HG03159 (cell line): ENCODE data around the gene SRBD1.

ENCODE experiments used
- ATAC-seq: cut with Tn5 transposase; IDR thresholded peaks from one replicate; pipeline ENCODE4 v1.9.1; 2021; ENCODE audit warnings: mild to moderate bottlenecking, moderate library complexity; ENCODE audit not compliant: unreplicated experiment

The SRBD1 gene

DNA sequence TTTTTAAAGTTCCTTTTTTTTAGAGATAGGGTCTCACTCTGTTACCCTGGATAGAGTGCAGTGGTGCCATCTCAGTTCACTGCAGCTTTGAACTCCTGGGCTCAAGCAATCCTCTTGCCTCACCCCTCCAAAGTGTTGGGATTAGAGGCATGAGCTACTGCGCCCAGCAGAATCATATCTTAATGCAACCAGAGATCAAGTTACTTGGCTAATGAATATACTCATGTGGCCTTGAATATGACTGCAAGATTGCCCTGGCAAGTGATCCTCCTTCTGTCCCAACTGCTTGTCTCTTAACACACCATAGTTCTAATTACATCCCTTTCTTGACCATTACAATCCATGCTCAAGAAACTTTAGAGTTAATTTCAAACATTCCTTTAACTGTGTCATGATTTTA is 133.5 kb downstream of the SRBD1 start:
- ATAC-seq = no peak

DNA sequence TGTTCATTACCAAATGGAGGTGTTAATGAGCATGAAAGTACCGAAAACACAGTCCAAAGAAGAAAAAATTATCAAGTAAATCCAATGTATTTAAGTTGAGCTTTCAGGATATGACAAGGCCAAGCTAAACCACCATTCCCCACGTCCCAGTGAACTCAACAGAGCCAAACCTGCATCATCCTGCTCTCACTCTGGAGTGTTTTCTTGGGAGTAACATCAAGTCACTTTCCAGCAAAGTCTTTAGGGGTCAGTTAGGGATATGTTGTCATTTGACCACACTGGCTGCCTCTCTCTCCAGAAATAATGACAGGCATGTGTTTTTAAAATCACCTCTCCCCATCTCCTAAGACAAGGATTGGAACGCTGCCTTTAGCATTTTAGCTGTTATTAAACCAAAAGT is 140.5 kb downstream of the SRBD1 start:
- no peak for ATAC-seq

DNA sequence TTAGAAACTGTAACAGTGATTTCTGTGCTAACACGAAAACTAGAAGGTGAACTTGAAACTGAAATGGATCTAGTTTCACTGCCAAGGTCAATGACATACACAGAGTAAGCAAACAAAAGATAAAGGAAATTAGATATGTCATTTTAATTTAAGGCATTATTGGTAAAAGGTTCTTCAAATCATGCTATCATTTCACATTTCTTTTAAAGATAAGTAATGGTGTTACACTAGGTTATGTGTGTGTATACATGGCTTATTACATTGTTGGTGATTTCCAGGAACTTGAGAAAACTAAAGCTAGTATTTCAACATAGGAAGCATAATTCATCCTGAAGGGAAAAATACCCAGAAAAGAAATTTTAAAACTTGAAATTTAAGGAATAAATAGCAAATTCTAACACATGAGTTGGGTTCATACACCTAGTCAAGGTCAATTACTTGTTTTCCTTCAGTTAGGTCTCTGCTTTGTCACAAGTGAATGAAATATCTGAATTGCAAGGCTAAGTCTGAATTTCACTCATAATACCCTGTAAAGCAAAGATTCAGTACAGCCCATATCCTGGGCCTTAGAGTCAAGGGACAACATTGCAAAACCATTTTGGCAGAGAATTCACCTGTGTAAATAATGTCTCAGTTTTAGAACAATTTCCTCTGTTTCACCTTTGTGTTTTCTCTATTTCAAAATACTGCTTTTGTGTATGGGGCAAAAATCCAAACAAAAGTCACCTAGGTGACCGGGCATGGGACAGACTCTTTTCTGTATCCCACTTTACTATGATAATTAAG is 141.6 kb downstream of the SRBD1 start:
- ATAC-seq = no peak

DNA sequence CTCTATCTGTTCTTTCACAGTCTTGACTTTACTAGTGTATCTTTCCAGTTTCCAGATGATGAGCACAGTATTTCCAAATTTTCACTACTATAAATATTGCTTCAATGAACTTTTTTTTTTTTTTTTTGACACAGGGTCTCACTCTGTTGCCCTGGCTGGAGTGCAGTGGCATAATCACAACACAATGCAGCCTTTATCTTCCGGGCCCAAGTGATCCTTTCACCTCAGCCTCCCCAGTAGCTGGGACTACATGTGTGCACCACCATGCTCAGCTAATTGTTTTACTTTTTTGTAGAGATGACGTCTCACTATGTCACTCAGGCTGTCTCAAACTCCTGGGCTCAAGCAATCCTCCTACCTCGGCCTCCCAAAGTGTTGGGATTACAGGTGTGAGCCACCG is 142.8 kb downstream of the SRBD1 start:
- no peak for ATAC-seq

DNA sequence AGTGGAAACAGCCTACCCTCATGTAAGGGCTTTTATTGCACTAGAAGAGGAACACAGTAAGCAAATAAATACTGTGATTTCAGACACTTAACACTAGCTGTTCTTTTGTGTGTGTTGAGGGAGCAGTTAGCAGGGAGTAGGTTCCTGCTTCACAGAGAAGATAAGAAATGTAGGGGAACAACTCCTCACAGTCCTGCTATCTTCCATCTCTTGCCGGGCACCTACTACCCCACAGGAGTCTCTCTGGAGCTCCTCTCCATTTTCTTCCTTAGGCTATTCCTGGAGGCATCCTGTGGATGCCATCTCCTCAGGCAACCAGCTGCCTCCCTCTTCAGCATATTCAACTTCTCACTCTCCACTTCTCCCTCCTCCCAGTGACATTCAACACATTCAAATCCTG is 145.0 kb downstream of the SRBD1 start:
- no peak for ATAC-seq

DNA sequence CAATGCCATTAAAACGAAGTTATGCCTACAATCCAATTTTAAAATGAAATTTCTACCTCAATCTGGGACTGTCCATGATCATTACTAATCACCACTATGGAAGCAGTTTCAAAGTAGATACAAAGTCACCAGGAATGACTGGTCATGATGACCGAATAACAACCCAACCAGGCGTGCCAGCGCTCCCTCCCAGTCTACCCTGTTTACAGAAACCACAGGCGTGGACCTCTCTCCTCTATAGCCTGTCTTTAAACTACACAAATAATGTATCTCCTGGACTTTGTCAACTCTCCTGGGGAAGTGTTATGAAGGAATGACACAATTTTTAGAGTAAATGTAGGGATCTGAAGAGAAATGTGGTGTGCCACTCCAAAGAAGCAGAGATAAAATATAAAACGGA is 150.2 kb downstream of the SRBD1 start:
- ATAC-seq = no peak

DNA sequence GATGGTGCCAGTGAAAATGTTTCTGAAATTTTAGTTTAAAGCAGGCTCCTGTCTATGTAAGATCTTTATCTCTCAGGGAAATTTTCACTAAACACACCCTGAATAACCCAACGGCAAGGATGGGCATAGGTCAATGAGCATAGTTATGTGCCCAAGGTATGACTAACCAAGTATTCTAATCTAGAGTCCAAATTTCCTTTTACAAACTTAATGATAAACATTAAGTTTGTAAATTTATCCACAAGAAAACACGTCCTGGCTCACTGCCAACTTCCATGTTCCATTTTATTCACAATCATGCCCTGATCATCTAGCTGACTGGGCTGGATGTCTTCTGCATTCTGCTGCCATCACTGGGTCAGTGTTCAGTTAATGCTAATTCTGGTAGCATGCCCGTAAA is 151.2 kb downstream of the SRBD1 start:
- no peak for ATAC-seq

DNA sequence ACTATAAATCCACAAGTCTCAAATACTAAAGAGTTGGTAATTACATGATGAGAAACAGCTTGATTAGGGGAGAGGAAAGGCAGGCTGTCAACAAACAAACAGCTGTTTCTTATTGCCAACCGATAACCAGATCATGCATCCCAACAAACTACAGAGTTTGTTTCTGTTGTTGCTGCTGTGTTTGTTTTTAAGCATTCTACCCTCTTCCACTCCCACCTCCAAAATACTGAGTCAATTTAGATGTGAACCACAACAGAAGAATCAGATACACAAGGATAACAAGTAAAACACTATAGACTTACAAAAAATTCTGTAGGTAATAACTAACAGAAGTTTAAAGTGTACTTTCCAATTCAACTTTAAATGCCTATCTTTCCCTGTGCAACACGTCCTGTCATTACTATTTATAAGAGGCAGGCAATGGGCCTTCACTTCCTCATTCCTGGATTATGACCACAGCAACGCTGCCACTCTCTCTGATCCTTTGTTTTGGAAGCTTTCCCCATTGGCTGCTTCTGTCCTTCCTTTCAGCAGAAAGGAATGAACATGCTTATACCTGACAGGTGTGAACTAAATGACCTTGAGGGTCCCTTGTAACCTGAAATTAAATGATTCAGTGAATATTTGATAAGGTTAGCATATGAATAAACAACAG is 152.0 kb downstream of the SRBD1 start:
- no peak for ATAC-seq

DNA sequence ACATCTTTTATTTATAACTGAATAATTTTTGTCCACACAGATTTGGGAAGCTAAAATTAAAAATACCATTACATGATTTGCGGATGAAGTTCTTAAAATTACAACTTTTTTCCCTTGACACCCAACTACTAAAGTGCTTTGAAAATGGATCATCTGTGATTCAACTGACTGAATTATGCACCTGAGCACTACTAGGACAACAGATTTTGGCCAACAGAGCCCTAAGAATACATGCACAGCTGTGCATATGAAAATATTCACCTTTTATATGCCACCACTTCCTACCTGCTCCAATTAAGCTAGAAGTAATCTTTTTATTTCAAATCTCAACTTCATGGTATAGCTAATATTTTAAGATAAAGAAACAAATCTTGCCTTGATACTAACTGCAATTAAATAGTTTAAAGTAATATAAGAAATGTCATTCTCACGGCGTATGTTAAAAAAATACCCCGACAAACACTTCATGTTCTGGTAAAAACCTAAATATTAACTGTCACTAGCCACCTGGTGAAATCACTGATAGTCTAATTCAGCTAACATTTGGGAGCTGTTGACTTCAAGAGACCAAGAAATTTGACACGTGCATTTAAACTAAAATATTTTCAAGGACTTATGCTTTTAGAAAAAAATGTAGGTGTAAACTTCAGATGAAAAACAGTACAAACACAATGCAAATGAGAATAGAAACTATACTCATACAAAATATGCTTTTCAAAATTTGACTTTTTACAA is 153.7 kb downstream of the SRBD1 start:
- no peak for ATAC-seq

DNA sequence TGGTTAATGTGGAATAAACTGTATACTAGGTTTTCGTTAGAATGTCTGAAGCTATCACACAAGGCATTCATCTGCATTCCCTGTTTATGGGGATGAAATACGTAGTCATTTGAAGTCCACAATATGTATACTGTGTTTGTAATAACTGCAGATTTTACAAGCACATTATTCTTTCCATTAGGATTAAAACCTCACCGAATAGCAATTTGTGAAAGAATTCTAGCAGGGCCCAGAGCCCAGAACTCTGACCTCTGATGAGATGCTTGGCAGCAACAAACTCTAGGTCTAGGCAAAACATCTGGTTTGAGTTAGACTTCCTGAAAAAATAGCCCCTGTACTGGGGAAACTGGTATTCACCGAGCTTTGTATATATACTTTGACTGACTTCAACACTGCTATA is 158.2 kb downstream of the SRBD1 start:
- no peak for ATAC-seq

DNA sequence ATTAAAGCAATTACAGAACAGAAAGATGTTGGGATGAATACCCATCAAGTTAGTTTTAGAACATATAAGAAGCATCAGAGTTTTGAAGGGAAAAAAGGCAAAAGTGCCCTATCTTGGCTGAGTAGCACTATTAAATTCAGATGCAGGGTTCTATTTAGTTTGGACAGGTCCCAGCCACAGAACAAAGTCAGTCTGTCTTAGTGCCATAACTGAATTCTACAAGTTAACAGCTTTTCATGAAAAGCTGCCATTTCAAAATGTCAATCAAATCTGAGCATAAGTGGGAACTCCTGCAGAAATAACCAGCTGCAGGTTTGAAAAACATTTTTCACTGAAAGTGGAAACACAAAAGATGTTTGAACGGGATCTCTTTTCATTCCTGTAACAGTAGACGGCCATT is 160.4 kb downstream of the SRBD1 start:
- ATAC-seq = no peak

DNA sequence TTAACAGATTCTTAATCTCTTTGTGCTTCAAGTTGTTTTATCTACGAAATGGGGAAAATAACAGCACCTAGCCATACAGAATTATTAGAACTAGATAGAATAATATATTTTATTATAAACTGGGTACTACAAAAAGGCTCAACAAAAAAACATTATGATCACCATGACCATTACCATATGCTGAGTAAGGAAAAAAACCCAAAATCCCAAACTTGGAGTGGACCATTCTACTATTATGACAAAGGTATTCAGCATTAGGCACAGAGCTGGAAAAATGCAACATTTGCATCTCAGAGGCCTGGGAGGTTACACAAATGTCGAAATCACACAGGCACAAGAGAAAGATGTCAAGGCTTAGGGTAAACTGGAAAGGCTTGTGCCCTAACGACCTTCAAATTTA is 162.8 kb downstream of the SRBD1 start:
- ATAC-seq = no peak

DNA sequence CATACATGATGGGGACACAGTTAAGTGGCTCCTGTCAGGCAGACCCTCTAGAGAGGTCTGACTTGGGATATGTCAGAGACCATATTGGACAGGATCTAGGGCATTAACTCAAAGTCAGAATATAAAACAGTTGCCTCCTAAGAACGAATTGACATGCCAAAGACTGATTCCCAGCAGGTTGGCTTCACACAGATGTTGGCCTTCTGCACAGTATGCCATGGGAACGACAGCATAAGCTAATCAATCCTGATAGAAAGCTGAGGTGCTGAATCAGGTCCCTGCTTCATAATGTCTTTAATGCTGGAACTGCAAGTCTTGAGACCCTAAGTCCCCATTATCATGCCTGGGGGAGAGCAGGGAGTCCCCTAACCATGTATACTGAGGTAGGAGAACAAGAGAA is 165.1 kb downstream of the SRBD1 start:
- no peak for ATAC-seq

DNA sequence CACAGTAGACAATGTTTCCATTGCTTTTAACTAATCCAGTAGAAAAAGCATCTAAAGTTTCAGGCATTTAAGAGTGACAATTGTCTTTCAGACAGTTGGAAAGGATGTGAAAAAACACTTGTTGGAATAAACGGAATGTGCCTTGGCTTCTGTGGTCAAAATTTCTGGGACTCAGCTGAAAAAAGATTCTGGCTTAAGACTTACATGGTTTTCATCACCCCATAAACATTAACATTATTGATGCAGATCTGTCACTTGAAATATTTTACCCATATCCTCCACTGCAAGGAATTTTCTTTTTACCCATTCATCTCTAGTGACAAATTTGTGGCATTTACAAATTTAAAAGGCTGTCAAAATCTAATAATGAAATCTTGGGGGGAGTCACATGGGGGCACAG is 166.0 kb downstream of the SRBD1 start:
- no peak for ATAC-seq

DNA sequence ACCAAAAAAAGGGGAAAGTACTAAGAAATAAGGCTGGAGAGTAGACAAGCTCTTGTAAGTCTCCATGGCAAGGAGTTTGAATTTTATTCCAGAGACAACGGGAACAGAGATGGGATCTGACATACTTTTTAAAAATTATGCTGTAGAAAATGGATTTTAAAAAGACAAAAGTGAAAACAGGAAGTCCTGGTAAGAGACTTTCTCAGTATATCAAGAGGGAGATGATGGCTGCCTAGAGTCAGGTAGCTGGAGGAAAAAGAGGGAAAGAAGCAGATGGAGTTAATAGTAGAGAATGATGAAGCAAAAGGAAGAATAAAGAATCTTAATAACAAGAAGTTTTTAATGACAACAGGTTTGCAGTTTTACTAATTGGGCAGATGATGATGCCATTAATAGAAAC is 168.1 kb downstream of the SRBD1 start:
- ATAC-seq = no peak

DNA sequence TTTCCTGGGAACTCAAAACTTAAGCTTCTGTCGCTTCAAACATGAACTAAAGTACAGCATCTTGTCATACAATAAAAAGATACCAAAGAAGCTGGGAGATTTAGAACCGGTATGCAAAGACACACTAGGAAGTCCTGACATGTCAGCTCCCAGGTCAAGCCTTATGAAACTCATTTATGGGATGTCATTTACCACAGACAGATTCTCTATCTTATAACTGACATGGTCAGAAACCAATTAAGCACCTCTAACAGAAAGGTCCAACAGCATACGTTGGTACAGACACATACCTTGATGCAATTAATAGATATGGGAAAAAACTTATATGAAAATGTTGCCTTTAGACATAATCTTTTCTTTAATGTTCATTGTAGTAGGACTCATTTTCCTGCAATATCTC is 169.0 kb downstream of the SRBD1 start:
- no peak for ATAC-seq

DNA sequence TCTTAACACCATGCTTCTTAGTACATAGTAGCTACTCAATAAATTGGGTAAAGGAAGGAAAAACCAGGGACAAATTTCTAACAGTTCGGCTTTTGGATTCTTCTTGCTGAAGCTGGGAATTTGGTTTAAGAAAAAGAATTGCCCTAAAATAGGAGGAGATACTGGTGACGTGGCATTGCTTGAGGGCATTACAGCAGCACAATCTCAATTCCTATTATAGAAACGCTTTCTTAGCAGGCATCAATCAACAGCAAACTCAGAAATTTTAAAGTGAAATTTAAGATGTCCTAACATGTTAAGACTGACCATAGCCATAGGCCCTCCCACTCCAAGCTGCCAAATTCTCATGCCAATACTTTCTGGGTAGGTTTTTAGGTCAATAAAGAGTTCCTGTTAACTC is 169.5 kb downstream of the SRBD1 start:
- no peak for ATAC-seq

DNA sequence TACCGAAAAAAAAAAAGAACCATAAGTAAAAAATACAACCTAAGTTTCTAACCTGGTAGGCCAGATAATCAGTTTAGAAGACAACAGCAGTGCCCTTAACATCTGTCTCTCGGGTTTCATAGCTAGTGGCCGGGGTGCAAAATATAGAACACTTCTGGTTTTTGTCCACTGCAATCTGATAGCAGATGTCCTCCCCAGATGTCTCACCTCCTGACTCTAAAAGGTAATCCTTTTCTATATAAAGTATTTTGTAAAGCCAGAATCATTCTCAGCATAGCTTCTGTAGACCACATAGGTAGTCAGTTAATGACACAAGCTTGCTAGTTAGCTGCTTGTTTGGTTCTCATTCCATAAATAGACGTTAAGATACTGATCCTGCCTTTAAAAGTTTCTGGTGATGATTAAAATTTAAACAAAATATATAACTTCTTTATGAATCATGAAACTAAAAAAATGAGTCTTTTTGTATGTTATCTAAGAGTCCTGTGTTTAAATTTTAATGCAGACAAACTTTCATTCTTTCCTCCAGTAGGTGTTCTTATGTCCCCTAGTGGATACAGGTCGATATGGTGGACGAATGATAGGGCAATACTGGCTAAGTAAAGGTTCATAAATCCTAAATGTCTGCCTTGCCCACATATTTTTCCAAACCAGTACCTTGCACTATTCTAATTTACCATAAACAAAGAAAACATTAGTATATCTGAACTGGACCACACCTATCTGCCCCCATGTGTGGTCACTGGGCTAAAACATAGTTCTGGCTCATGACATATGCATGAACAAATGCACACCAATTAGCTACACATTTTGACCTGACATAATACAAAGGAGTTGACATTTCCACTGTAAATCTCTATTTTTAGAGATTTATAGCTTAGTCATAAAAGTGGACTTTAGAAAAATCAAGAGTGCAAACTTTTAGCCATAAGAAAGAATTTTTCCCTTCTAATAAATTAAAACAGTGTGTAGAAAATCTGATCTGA is 171.0 kb downstream of the SRBD1 start:
- ATAC-seq = peak; percentile 75

DNA sequence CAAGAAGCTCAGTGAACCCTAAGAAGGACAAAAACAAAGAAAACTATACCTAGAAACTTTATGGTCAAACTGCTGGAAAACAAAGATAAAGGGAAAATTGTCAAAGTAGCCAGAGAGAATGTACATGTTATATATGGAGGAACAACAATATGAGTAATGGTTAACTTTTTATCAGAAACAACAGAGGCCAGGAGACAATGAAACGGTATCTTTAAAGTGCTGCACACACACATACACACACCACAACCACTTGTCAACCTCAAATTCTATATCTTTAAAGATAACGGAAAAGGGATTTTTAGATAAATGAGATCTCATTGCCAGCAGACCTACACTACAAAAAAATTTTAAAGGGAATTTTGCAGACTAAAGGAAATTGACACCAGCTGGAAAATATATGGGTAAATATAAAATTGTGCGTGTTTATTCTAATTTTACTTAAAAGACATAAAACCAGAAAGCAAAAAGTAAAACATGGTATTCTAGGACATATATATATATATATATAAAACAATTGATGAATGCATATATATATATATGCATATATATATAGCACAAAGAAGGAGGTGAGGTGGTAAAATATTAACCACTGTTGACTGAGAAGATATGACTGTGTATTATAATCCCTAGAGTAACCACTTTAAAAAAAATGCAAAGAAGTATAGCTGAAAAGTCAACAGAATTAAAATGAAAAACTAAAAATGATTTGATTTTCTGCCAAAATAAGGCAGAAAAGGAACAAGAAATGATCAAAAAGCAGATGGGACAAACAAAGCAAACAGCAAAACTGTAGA is 172.0 kb downstream of the SRBD1 start:
- peak; percentile 47 for ATAC-seq

DNA sequence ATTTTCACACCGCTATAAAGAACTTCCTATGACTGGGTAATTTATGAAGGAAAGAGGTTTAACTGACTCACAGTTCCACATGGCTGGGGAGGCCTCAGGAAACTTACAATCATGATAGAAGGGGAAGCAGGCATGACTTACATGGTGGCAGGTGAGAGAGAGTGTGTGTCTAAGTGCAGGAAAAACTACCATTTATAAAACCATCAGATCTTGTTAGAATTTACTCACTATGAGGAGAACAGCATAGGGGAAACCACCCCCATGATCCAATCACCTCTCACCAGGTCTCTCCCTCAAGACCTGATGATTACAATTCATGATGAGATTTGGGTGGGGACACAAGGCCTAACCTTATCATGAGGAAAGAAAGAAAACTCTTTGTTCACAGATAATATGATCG is 174.6 kb downstream of the SRBD1 start:
- no peak for ATAC-seq
